NOMO-1 (cell line): ENCODE measurements around the gene ABCG1.

Source experiments
- DNase-seq, 2 experiments: peaks; one replicate each; lab custom pipeline; 2025; ENCODE audit not compliant: unreplicated experiment in 2 of 2; lab: John Stamatoyannopoulos, UW

ABCG1 gene

GRCh38 chr21:42231756-42232155 lies 12.8 kb downstream of the ABCG1 start:
- no peak for DNase-seq

- DNase-seq = no peak
These were observed 13.4 kb downstream of the ABCG1 start for GRCh38 chr21:42232176-42232825.

GRCh38 chr21:42233067-42233961 lies 14.4 kb downstream of the ABCG1 start:
- DNase-seq = peak; percentile 89 to 95

- no peak for DNase-seq
These were observed 15.1 kb downstream of the ABCG1 start for GRCh38 chr21:42234041-42234440.

GRCh38 chr21:42234464-42235241 lies 15.7 kb downstream of the ABCG1 start:
- peak; percentile 23 to 51 for DNase-seq

GRCh38 chr21:42235593-42235992 lies 16.7 kb downstream of the ABCG1 start:
- no peak for DNase-seq

GRCh38 chr21:42236014-42236413 lies 17.1 kb downstream of the ABCG1 start:
- no peak for DNase-seq

GRCh38 chr21:42236693-42237092 lies 17.8 kb downstream of the ABCG1 start:
- DNase-seq = no peak

GRCh38 chr21:42237161-42237560 lies 18.2 kb downstream of the ABCG1 start:
- no peak for DNase-seq

- DNase-seq = no peak
These were observed 18.6 kb downstream of the ABCG1 start for GRCh38 chr21:42237577-42237976.

GRCh38 chr21:42238185-42238934 lies 19.4 kb downstream of the ABCG1 start:
- no peak for DNase-seq

GRCh38 chr21:42239556-42239955 lies 20.6 kb downstream of the ABCG1 start:
- no peak for DNase-seq

GRCh38 chr21:42239973-42240372 lies 21.0 kb downstream of the ABCG1 start:
- DNase-seq = no peak

- DNase-seq = no peak
These were observed 23.7 kb downstream of the ABCG1 start for GRCh38 chr21:42242611-42243010.

- DNase-seq = no peak
These were observed 24.1 kb downstream of the ABCG1 start for GRCh38 chr21:42243026-42243425.

- DNase-seq = no peak
These were observed 26.6 kb downstream of the ABCG1 start for GRCh38 chr21:42245331-42246193.

GRCh38 chr21:42247716-42248115 lies 28.8 kb downstream of the ABCG1 start:
- DNase-seq = no peak

GRCh38 chr21:42248241-42248640 lies 29.3 kb downstream of the ABCG1 start:
- no peak for DNase-seq

GRCh38 chr21:42248783-42249597 lies 30.1 kb downstream of the ABCG1 start:
- peak; percentile 55 to 94 for DNase-seq
